Smooth muscle cell of the brain vasculature (primary cell): Measurements from ENCODE around the gene ANKRA2.

Experiments
- DNase-seq: peaks from one replicate; pipeline ENCODE4 v3.0.0-alpha.2; 2012; ENCODE audit warnings: low read depth, low spot score

The ANKRA2 gene, protein sequence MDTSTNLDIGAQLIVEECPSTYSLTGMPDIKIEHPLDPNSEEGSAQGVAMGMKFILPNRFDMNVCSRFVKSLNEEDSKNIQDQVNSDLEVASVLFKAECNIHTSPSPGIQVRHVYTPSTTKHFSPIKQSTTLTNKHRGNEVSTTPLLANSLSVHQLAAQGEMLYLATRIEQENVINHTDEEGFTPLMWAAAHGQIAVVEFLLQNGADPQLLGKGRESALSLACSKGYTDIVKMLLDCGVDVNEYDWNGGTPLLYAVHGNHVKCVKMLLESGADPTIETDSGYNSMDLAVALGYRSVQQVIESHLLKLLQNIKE

DNA sequence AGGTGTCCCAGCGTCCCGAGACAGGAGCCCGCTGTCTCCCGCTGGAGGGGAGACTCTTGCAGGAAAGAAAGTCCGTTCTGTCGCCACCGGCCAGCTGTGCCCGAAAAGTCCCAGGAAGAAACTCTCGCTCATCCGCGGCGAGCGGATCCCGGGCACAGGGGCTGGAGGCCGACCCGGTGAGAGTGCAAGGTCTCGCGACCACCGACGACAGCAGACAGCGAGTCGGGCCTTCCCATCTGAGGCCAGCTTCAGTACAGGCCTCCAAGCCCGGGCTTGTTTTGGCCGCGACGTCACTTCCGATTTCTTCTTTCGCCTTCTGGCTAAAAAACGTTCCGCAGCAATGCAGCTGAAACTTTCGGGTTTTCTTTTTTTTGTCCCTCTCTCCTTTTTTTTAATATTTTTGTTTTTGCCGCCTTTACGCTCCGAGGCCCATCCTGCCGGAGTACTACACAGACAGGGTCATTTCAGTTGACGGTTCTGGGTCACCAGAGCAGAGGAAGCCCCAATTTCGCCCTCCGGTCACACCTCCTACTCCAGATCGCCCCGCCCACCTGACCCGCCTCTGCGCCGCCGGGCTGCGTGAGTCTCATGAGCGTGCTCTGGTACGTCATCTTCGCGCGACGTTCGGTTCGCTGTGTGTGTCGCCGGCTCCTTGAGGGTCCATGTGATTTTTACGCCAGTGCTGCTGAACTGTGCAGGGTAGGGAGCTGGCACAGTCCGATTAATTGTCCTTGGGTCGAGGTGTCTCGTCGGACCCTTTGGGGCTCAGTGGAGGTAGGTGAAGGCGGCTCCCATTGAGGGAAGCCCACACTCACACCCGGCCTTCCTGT is at the start of gene ANKRA2, which contains the start of gene UTP15:
Gene ANKRA2, minus strand, starts transcription at position 501 of the 830 bp plus-strand sequence. CDS start 2,758 bp downstream, outside the sequence.
Gene UTP15, plus strand, starts transcription at position 605 of the 830 bp plus-strand sequence. CDS start 1,602 bp downstream, outside the sequence.
- peak; percentile 96 for DNase-seq

DNA sequence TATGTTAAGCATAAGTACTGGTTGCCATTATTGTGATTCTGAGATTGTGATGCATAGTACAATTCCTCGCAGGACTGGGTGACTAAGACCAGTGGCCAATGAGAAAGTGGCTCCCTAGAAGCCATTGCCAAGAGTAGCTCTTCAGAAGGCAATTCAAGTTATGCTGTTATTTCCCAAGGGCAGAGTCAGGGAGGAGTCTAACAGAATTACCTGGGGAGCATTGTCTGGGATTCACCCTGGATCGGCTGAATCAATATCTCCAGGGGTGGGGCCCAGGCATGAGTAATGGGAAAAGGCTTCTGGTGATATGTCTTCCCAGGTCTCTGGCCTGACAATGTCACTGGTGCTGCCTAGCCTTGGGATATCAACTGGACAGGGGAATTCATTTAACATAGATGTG is 49.6 kb upstream of the ANKRA2 start:
- DNase-seq: no peak

DNA sequence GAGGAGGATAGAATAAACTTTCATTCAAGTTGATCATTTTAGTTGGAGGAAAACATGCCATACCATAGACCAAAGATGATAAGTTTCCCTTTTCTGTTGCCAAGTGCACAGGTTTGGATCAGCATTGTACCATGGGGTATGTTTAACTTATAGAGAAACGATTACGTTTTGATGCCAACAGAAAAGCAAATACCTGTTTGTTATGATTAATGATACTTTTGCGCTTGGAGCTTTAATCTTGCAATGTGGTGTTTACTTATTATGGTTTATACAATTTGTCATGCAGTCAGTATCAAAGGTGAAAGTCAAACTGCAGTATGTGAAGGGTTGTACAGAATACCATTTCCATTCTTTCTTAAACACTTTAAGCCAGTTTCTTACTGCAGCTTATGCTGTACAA is 47.4 kb upstream of the ANKRA2 start:
- DNase-seq: no peak

DNA sequence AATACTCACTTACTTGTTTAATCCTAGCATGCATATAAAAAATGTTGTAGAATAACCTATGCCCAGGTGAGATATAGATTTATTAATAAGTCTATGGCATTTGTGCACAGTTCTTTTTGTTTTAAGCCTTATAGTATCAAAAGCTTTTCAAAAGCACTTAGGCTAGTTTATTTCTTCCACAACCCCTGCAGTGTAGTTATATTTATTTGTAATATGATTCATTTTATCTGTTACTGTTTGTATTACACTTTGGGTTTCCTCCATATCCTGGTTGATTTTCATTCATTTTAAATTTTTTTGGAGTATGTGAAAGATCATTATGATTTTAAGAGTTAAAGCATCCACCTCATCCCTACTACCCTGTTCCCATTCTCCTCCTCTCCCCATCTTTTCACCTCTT is 41.8 kb upstream of the ANKRA2 start:
- DNase-seq: no peak

DNA sequence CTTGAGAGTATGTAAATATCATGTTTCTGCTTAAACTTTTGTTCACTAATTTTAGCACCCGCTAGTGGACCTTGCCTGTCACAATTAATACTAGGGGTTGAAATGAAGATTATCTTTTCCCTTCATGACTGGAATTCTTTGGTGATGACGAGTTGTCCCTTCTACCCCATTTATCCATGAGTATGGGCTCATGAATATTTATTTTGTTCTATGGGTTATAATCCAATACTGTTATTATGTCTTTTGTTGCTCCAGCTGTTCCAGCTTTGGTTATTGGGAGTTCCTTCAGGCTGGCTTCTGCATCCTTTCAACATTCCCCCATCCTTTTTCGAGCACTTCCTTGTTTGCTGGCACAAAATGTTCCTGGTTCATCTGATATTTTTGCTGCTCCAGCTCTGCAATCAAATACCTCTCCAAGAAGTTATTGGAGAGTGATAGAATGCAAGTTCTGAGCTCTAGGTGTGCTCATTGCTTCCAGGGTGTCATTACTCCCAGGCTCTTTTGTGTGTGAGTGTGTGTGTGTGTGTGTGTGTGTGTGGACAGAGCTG is 40.8 kb upstream of the ANKRA2 start:
- DNase-seq: no peak

DNA sequence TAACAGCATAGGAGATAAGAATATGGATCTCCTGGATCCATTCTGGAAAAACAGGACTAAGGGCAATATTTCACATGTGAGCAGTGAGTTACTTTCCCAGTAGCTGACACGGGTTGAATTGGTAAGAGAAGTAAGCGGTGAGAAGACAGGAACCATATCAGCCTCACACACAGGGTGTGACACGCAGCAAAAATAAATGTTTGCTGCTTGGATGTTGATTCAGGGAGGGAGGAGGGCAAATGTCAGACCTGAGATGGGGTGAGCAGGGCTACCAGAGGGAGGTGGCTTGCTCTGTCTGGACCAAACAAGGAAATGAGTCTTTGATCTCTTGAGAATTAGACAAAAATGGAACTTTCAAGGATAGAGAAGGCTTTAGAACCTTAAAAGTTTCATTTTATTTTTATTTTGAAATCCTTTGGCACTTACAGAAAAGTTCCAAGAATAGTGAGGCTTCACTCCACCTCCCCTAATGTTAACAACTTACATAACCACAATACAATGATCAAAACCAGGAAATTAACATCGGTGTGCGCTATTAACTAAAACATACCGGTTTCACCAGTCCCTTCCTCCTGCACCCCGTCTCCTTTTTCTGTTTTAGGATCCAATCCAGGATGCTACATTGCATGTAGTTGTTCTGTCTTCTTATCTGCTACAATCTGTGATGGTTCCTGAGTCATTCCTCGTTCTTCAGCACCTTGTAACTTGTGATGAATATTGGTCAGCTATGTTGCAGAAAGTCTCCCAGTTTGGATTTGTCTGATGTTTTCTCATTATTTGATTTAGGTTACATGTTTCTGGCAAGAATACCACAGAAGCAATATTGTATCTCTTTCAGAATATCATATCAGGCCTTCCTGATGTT is 40.0 kb upstream of the ANKRA2 start:
- no peak for DNase-seq

DNA sequence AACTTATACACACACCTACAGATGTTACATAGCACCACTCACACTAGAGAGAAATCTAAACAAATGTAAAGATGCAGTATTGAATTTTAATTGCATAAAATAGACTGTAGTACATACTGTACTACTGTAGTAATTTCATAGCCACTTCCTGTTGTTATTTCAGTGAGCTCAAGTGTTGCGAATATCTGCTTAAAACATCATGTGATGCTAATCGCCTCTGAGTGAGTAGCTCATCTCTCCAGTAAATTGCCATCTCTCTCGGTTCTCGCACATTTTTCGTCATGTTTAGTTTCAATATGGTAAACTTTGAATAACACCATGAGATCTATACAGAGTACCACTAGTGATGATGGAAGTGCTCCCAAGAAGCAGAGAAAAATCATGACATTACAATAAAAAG is 38.6 kb upstream of the ANKRA2 start:
- no peak for DNase-seq

DNA sequence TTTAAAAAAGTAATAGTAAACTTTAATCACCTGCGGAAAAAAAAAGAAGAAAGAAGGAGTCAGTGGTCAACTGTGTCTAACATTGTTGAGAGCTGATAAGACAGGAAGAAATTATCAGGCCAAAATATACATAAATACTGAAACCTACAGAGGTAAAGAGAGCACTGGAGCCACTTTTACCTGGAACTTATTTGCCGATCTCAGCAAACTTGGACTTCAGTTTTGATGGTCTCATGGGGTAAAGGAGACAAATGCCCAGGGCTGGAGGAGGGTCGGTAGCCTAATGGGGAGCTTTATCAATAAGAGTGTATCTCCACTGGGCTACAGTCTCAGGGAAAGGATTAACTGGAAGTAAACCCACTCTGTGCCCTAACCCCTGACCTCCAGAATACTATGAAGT is 33.9 kb upstream of the ANKRA2 start:
- no peak for DNase-seq

DNA sequence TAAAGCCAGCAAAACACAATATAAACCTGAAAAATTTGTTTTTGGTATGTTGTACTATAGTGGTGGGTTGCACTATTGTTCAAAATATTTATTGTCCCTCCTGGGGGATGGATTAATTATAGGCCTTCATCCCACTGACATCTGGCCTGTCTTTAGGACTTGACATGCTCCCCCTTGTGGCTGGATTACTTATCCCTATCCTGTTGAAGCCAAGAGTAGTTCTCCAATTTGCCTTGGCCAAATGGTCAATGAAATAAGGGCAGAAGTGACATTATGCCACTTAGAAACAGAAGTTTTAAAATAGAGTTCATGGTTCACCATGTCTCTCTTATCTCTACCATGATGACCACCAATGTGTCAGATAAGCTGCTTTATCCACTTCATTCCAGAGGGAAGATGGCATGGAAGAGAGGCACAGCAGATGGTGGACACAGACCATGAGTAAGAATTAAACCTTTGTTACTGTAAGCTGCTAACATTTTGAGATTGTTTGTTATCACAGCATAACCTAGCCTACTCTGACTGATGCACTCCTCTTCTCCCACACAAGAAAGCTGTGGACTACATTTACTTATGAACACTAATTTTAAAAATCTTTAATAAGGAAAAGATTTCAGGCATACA is 31.4 kb upstream of the ANKRA2 start:
- no peak for DNase-seq

DNA sequence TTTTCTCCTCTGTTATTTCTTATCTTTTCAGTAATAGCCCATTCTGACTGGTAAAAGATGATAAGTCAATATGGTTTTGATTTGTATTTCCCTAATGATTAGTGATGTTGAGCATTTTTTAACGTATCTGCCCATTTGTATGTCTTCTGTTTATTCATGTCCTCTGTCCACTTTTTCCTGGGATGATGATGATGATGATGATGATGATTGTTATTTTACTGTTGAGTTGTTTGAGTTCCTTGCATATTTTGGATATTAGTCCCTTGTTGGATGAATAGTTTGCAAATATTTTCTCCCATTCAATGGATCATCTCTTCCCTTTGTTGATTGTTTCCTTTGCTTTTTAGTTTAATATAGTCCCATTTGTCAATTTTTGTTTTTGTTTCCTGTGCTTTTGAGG is 27.1 kb upstream of the ANKRA2 start:
- DNase-seq: no peak

DNA sequence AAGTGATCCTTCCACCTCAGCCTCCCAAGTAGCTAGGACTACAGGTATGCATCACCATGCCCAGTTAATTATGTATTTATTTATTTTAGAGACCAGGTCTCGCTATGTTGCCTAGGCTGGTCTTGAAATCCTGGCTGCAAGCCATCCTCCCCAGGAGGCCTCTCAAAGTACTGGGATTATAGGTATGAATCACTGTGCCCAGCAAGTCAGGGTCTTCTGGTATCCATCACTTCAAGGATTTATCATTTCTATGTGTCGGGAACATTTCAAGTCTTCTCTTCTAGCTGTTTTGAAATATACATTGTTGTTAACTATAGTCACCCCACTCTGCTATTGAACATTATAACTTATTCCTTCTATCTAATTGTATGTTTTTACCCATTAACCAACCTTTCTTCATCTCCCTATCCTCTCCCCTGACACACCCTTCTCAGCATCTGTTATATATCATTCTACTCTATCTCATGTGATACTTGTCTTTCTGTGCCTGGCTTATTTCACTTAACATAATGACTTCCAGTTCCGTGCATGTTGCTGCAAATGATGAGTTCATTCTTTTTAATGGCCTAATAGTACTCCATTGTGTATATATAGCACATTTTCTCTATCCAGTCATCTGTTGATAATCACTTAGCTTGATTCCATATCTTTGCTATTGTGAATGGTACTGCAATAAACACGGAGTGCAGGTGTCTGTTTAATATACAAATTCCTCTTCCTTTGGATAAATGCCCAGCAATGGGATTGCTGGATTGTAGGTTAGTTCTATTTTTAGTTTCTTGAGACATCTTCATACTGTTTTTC is 26.5 kb upstream of the ANKRA2 start:
- DNase-seq: no peak

DNA sequence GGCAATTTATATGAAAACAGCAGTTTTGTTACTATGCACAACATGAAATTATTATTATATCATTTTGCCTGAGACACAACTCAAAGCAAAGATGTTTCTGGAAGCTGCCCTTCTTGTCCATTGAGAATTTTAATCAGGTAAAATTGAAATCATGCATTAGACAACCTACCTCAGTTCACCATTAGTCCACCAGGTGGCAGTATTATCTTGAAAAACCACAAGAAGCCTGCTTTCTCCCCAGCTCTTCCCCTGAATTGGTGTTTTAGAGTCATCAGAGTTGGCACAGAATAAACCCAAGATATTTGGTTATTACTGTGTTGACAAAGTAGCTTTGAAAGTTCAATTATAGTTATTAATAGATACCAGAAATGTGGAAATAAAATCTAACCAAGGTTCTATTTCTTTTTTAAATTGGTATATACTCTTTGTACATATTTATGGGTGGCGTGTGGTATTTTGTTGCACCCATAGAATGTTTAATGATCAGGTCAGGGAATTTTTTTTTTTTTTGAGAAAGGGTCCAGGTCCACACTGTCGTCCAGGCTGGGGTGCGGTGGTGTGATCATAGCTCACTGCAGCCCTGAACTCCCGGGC is 25.8 kb upstream of the ANKRA2 start:
- peak; percentile 85 for DNase-seq

DNA sequence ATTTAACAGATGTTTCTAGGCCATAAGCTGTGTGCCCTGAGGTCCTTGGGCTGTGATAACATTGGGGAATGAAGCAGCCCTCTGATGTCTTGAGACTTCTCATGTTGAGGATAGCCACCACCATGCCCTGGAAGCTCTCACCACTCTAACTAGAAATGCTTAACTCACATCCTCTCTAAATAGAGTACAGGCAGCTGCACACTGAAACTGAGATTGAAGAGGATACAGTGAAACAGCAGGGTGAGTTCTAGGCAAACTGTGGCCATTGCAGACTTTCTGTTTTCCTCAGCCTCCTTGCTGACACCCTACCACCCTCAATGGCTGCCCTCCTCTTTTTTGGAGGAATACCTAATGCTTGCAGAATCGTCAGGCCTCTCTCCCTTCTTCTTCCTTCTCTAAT is 22.5 kb upstream of the ANKRA2 start:
- DNase-seq: no peak

DNA sequence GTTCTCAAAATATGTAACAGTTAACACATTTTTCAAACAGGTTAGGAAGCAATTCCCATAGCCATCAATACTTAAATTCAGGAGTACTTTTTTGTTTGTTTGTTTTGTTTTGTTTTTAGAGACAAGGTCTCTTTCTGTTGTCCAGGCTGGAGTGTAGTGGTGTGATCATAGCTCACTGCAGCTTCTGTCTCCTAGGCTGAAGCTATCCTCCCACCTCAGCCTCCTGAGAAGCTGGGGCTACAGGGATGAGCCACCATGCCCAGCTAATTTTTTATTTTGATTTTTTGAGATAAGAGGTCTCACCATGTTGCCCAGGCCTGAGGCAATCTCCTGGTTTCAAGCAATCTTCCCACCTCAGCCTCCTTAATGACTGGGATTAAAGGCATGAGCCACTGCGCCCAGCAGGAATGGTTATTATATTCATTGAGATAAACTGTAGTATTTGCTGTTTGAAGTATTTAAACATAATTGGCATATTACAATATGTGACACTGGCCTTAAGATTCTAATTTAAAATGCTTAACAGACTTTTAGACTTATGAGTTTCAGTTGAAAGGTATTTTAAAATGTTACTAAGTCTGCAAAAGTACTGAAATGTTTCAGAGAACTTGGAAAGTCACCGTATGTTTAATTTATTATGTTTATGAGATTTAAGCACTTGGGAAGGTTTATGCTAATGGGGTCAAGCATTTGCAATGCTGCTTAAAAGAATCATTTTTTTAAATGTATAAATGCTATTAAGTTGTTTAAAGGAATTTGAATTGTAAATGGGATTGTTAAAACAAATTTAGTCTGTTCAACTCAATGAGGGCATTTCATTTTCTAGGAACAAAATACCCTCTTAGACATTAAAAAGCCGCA is 17.1 kb upstream of the ANKRA2 start:
- no peak for DNase-seq

DNA sequence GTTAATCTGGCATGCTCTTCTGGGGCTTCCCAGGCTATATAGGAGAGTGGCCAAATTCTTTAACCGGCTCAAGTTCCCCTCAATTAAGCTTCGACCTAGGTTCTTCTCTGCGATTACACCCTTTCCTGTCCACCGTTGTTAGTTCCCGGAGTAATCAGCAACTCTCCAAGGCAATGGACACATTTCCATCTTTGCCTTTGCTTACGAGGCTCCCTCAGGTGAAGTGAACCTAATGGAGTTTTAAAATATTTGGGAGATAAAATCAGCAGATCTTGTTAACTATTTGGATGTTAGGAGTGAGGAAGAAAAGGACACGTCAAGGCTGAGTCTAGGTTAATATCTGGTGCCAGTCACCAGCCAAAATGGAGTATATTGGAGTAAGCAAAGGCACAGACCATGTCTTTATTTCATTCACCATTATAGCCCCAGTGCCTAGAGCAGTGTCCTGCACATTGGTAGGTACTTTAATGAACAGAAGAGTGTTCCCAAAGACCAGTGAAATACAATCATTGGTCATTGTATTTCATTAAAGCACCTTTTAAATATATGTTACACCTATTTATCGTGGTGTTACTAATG is 619 bp upstream of the ANKRA2 start:
- no peak for DNase-seq

DNA sequence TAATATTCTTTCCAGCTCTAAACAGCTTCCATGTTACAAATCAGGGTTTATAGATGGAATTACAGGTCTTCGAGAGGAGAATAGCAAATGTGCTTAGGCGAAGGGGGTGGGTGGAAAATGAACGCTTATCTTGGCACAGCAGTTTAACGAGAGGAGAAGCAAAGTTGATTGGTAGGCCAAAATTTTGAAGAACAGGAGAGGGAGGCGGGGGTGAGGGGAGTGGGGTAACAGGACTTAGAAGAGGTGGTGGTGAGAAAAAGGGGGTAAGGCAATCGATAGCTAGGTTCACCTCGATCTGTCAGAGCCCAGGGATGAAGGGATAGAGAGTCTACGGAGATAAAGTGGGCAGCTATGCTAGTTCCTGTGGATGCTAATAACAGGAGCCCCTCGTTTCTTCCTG is 764 bp downstream of the ANKRA2 start:
- no peak for DNase-seq

DNA sequence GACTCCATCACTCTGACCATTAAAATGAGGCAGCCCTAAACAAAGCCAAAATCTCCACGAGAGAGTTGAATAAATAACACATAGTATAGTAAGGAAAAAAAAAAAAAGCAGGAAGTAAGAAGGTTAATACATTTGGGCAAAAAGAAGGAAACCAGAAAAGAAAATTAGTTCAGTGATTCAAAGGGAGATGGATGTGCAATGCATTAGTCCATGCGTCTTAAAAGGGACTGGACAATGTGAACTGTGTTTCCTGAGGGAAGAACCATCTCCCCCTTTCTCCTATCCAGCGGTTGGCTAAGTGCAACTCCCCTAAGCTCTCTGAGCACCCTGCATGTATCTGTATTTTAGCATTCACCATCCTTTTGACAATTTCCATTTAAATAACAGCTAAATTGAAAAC is 1.4 kb downstream of the ANKRA2 start:
- no peak for DNase-seq

DNA sequence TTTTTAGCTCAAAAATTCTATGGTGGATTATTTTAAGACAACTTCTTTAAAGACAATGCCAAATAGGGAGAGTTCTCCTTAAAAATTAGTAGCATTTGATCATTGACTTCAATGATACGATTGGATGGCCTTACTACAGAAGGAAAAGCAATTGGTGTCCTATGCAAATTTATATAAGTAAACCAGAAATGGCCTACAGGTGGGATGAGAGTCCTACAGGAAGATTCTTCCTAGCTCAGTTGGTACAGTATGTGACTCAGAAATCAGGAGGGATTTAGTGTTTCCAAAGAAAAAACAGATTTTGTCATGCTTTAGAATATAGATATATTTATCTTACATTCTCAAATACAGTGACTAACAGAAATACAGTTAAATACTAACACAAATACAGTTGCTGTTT is 6.5 kb downstream of the ANKRA2 start:
- no peak for DNase-seq

DNA sequence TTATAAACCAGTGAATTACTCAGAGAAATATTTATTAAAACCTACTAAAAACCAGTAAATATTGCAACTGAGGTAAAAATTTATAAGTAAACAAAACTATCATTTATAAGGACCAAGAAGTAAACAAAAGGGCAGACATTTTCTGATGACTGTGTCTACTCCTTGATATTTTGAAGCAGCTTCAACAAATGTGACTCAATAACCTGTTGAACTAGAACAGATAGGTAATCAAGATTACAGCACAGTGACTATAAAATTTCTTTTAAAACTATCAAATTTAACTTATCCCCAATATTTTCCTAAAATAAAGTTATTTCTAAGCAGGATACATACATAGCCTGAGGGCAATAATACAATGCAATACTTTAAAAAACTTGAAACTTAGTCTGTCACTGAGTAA is 12.8 kb downstream of the ANKRA2 start:
- DNase-seq: no peak
